ENCODE results near the gene JAG2. TPM values are rescaled to one million over a fixed set of nuclear protein-coding genes. Genes with fewer than 3 reads are reported as not detected.

The JAG2 gene
- total RNA-seq, 4 donors from 2014 or later, result 7.6 to 27.4 (median 11.9) TPM

DNA sequence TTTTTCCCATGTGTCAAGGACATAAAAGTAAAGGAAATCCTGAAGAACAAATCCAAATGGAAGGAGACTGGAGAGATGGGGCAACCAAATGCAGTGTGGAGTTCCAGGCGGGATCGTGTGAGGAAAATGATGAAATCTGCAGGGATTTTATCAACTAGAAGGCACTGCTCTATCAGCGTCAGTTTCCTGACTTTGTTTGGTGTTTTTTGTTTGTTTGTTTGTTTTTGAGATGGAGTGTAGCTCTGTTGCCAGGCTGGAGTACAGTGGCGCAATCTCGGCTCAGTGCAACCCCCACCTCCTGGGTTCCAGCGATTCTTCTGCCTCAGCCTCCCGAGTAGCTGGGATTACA is 60.1 kb downstream of the JAG2 start:
- H3K9me3 ChIP-seq, result no peaks in the 10 kb centered on the region
- no peak overlapping the region for H3K4me3 ChIP-seq
- intact Hi-C loops (cut with DNase I; ENCODE audit: low total_unique reads), result no loop called here
- no peak for TF ChIP-seq POLR2A (IDR thresholded peaks at IDR 0.05)
- TF ChIP-seq, protein P1, sequence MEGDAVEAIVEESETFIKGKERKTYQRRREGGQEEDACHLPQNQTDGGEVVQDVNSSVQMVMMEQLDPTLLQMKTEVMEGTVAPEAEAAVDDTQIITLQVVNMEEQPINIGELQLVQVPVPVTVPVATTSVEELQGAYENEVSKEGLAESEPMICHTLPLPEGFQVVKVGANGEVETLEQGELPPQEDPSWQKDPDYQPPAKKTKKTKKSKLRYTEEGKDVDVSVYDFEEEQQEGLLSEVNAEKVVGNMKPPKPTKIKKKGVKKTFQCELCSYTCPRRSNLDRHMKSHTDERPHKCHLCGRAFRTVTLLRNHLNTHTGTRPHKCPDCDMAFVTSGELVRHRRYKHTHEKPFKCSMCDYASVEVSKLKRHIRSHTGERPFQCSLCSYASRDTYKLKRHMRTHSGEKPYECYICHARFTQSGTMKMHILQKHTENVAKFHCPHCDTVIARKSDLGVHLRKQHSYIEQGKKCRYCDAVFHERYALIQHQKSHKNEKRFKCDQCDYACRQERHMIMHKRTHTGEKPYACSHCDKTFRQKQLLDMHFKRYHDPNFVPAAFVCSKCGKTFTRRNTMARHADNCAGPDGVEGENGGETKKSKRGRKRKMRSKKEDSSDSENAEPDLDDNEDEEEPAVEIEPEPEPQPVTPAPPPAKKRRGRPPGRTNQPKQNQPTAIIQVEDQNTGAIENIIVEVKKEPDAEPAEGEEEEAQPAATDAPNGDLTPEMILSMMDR (IDR thresholded peaks at IDR 0.05), result no peak
- no peaks in the 10 kb centered on the region for H3K27me3 ChIP-seq
- no peak overlapping the region for H3K27ac ChIP-seq
- no peaks in the 10 kb centered on the region for H3K4me1 ChIP-seq
- no peaks in the 10 kb centered on the region for H3K36me3 ChIP-seq
- no peak for DNase-seq

DNA sequence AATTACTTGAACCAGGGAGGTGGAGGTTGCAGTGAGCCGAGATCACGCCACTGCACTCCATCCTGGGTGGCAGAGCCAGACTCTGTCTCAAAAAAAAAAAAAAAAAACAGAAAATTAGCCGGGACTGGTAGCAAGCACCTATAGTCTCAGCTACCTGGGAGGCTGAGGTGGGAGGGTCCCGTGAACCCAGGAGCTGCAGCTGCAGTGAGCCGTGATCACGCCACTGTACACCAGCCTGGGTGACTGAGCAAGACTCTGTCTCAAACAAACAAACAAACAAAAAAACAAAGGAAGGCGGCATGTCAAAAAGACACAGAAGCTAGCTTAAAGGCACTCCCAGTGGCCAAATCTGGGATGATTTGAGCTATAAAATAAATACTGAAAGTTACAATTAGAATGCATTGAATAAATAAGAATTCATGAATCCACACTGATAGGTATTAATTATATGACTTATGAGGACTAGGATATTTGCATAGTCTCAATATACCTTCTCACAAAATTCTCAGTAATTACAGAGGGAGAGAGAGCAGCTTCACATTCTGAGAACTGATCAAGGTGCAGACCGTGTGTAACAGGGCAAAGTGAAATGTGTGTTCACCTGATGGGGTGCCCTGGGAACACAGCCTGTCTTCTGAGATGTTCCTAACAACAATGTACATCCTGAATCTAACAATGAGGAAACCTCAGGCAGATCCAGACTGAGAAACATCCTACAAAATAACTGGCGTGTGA is 60.6 kb downstream of the JAG2 start:
- no peak overlapping the region for H3K4me3 ChIP-seq
- H3K36me3 ChIP-seq, result no peaks in the 10 kb centered on the region
- intact Hi-C loops (cut with DNase I; ENCODE audit: low total_unique reads), result no loop called here
- H3K27me3 ChIP-seq, result no peaks in the 10 kb centered on the region
- no peak for DNase-seq
- no peaks in the 10 kb centered on the region for H3K4me1 ChIP-seq
- no peak for TF ChIP-seq POLR2A (IDR thresholded peaks at IDR 0.05)
- TF ChIP-seq, protein P1 (IDR thresholded peaks at IDR 0.05), result no peak
- H3K9me3 ChIP-seq, result no peaks in the 10 kb centered on the region
- no peak overlapping the region for H3K27ac ChIP-seq

DNA sequence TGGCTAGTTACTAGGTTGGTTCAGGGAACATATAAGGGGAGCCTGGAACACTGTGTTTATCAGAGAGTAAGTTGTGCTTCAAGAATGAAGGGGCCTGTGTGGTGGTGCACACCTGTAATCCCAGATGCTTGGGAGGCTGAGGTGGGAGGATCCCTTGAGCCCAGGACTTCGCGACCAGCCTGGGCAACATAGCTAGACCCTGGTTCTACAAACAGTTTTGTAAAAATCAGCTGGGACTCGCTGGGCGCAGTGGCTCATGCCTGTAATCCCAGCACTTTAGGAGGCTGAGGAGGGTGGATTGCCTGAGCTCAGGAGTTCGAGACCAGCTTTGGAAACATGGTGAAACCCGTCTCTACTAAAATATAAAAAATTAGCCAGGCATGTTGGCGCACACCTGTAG is 61.2 kb downstream of the JAG2 start:
- TF ChIP-seq, protein P1 (IDR thresholded peaks at IDR 0.05), result no peak
- TF ChIP-seq POLR2A (IDR thresholded peaks at IDR 0.05), result no peak
- Histone ChIP-seq H3K9me3 (no peaks in the 10 kb centered on the region), H3K27ac (no peak overlapping the region), H3K27me3 (no peaks in the 10 kb centered on the region), H3K4me1 (no peaks in the 10 kb centered on the region), H3K36me3 (no peaks in the 10 kb centered on the region), H3K4me3 (no peak overlapping the region)
- intact Hi-C loops (cut with DNase I; ENCODE audit: low total_unique reads), result no loop called here
- DNase-seq, result no peak

DNA sequence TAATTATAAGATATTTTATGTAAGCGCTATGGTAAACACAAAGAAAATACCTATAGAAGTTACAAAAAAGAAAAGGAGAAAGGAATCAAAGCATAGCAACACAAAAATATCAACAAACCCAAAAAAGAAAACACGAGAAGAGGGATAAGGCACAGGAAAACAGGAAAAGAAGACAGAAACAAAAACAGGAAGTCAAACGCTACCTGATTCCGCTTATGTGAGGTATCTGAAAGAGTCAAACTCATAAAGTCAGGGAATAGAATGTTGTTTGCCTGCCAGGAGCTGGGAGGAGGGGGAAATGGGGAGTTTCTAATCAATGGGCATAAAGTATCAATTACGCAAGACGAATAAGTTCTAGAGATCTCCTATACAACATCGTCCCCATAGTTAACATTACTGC is 63.4 kb downstream of the JAG2 start:
- Histone ChIP-seq H3K4me3 (no peak overlapping the region), H3K27me3 (no peaks in the 10 kb centered on the region), H3K4me1 (no peaks in the 10 kb centered on the region), H3K9me3 (no peaks in the 10 kb centered on the region), H3K27ac (no peak overlapping the region), H3K36me3 (no peaks in the 10 kb centered on the region)
- intact Hi-C loops (cut with DNase I; ENCODE audit: low total_unique reads), result no loop called here
- no peak for DNase-seq
- no peak for TF ChIP-seq POLR2A (IDR thresholded peaks at IDR 0.05)
- TF ChIP-seq, protein P1 (IDR thresholded peaks at IDR 0.05), result no peak

DNA sequence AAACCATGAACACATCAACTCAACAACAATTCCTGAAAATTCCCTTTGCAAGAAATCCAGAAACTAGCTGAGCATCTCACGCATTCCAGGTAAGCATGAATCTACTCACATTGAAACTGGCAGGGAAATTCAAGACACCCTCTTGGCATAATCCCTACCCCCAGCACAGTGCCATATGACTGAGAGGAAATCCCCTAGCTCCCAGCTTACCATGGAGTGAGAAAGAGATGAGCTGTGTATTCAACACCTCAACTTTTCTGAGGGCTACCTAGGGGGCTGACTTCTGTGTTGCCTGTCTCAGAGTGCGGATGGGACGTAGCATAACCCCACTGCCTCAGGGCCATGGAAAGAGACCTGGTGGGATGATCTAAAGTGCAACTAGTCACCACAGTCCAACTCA is 65.7 kb downstream of the JAG2 start:
- Histone ChIP-seq H3K4me3 (no peak overlapping the region), H3K4me1 (no peaks in the 10 kb centered on the region), H3K36me3 (no peaks in the 10 kb centered on the region), H3K9me3 (no peaks in the 10 kb centered on the region), H3K27ac (no peak overlapping the region), H3K27me3 (no peaks in the 10 kb centered on the region)
- DNase-seq, result no peak
- TF ChIP-seq, protein P1 (IDR thresholded peaks at IDR 0.05), result no peak
- no peak for TF ChIP-seq POLR2A (IDR thresholded peaks at IDR 0.05)
- intact Hi-C loops (cut with DNase I; ENCODE audit: low total_unique reads), result no loop called here
